ENCODE data around the gene JARID2. TPM values are rescaled to one million over a fixed set of nuclear protein-coding genes. Genes with fewer than 3 reads are reported as not detected.

The JARID2 gene
- polyA plus RNA-seq, 1 donor (not counting 4 experiments of a cell fraction or from before 2014, with no cell fraction given): 11.0 TPM

- DNase-seq (ENCODE audit: low read depth, low spot score): no peak
- dilution Hi-C loops (cut with MboI; ENCODE audit: extremely low pct_ligation_motif_present, low sequenced_read_pairs): no loop called here
- Histone ChIP-seq H3K9me1 (ENCODE audit: control insufficient read depth, extremely low read depth, insufficient read depth, low read length) (peaks cover 2% of the 10 kb centered on the region), H3K4me1 (ENCODE audit: control insufficient read depth, extremely low read depth, insufficient read depth, low read length) (peaks cover 26% of the 10 kb centered on the region), H3K4me3 (ENCODE audit: control insufficient read depth in 2 of 3, extremely low read depth in 1 of 3, insufficient read depth in 2 of 3, low read depth in 1 of 3, low read length in 3 of 3) (no peak overlapping the region), H2AFZ (ENCODE audit: control insufficient read depth, low read length) (no peak overlapping the region), H4K20me1 (ENCODE audit: control insufficient read depth, extremely low read depth, insufficient read depth, low read length) (peaks cover 5% of the 10 kb centered on the region), H3K9me3 (ENCODE audit: control insufficient read depth, low read depth, low read length) (no peaks in the 10 kb centered on the region), H3K27ac (ENCODE audit: control insufficient read depth, insufficient read depth, low read length) (no peak overlapping the region), H3K9ac (ENCODE audit: control insufficient read depth, extremely low read depth, insufficient read depth, low read length) (no peak overlapping the region), H3K27me3 (ENCODE audit: control insufficient read depth, extremely low read depth, insufficient read depth, low read length) (no peaks in the 10 kb centered on the region), H3K36me3 (ENCODE audit: control insufficient read depth in 2 of 2, extremely low read depth in 1 of 2, insufficient read depth in 2 of 2, low read length in 2 of 2) (no peaks in the 10 kb centered on the region), H3K4me2 (ENCODE audit: control insufficient read depth, extremely low read depth, insufficient read depth, low read depth, low read length) (no peak overlapping the region), H3K79me2 (ENCODE audit: control insufficient read depth, insufficient read depth, low read length) (peaks cover 63% of the 10 kb centered on the region)
- FAIRE-seq: no peak
- TF ChIP-seq CTCF (optimal IDR thresholded peaks at IDR 0.05 in 1 of 3, IDR thresholded peaks at IDR 0.05 in 1 of 3, conservative IDR thresholded peaks at IDR 0.05 in 1 of 3; ENCODE audit: extremely low read depth in 1 of 3, insufficient read depth in 2 of 3, low read length in 3 of 3) (no peak), EZH2 (IDR thresholded peaks at IDR 0.05; ENCODE audit: low read length) (no peak)
These were observed 194.2 kb downstream of the JARID2 start for GRCh38 chr6:15440040-15440439.

GRCh38 chr6:15441215-15441868, 195.5 kb downstream of the JARID2 start:
- peaks cover 4% of the 10 kb centered on the region for H3K9me1 ChIP-seq (ENCODE audit: control insufficient read depth, extremely low read depth, insufficient read depth, low read length)
- DNase-seq (ENCODE audit: low read depth, low spot score): no peak
- TF ChIP-seq CTCF (optimal IDR thresholded peaks at IDR 0.05 in 1 of 3, IDR thresholded peaks at IDR 0.05 in 1 of 3, conservative IDR thresholded peaks at IDR 0.05 in 1 of 3; ENCODE audit: extremely low read depth in 1 of 3, insufficient read depth in 2 of 3, low read length in 3 of 3) (peak; percentile 69 to 84 (median 82)), EZH2 (IDR thresholded peaks at IDR 0.05; ENCODE audit: low read length) (no peak)
- H2AFZ ChIP-seq (ENCODE audit: control insufficient read depth, low read length): no peak overlapping the region
- H3K79me2 ChIP-seq (ENCODE audit: control insufficient read depth, insufficient read depth, low read length): peaks cover 65% of the 10 kb centered on the region
- no peaks in the 10 kb centered on the region for H3K36me3 ChIP-seq (ENCODE audit: control insufficient read depth in 2 of 2, extremely low read depth in 1 of 2, insufficient read depth in 2 of 2, low read length in 2 of 2)
- dilution Hi-C loops (cut with MboI; ENCODE audit: extremely low pct_ligation_motif_present, low sequenced_read_pairs): no loop called here
- FAIRE-seq: peak; percentile 77
- no peaks in the 10 kb centered on the region for H3K9me3 ChIP-seq (ENCODE audit: control insufficient read depth, low read depth, low read length)
- no peak overlapping the region for H3K4me2 ChIP-seq (ENCODE audit: control insufficient read depth, extremely low read depth, insufficient read depth, low read depth, low read length)
- no peaks in the 10 kb centered on the region for H3K27me3 ChIP-seq (ENCODE audit: control insufficient read depth, extremely low read depth, insufficient read depth, low read length)
- no peak overlapping the region for H3K9ac ChIP-seq (ENCODE audit: control insufficient read depth, extremely low read depth, insufficient read depth, low read length)
- peaks cover 20% of the 10 kb centered on the region for H3K4me1 ChIP-seq (ENCODE audit: control insufficient read depth, extremely low read depth, insufficient read depth, low read length)
- peaks cover 5% of the 10 kb centered on the region for H4K20me1 ChIP-seq (ENCODE audit: control insufficient read depth, extremely low read depth, insufficient read depth, low read length)
- no peak overlapping the region for H3K27ac ChIP-seq (ENCODE audit: control insufficient read depth, insufficient read depth, low read length)
- H3K4me3 ChIP-seq (ENCODE audit: control insufficient read depth in 2 of 3, extremely low read depth in 1 of 3, insufficient read depth in 2 of 3, low read depth in 1 of 3, low read length in 3 of 3): no peak overlapping the region

All from keratinocyte (primary cell).